AG04450 (cell line): ENCODE results near the gene EXOSC6. TPM values are rescaled to one million over a fixed set of nuclear protein-coding genes. Genes with fewer than 3 reads are reported as not detected.
"Not testable (repeated sequence)": the region's sequence is repeated elsewhere in the genome, so short reads cannot be mapped to it uniquely, and the experiment has no call there.

ENCODE experiments used
- CTCF ChIA-PET: fragments of 300-600, 350-600 bp; formaldehyde crosslinking; extraction: SDS; loops from one replicate; lab custom pipeline; 2022; ENCODE audit warnings: antibody characterized with exemption, inconsistent platforms; lab: Charles Lee
- POLR2A ChIA-PET: fragments of 350-600 bp; formaldehyde crosslinking; extraction: SDS; loops from one replicate; lab custom pipeline; 2021; ENCODE audit warnings: antibody characterized with exemption, inconsistent platforms; lab: Yijun Ruan, JAX
- DNase-seq: peaks from one replicate; pipeline ENCODE4 v3.0.0-alpha.2; 2011; ENCODE audit warnings: low read depth, low spot score
- H3K27ac ChIP-seq: one replicate; pipeline ENCODE4 v1.5.1; 2012; ENCODE audit warnings: low read depth, low read length, control low read depth
- H3K27me3 ChIP-seq: one replicate; pipeline ENCODE4 v1.6.0; 2012; ENCODE audit warnings: low read length; ENCODE audit not compliant: control insufficient read depth, insufficient read depth
- H3K4me3 ChIP-seq: 2 replicates; pipeline ENCODE4 v1.5.1; 2011; ENCODE audit warnings: mild to moderate bottlenecking, low read depth, low read length, control low read depth
- H3K9me3 ChIP-seq: 2 replicates; pipeline ENCODE4 v1.5.1; 2012; ENCODE audit warnings: low read length; ENCODE audit not compliant: control insufficient read depth, insufficient read depth
- CTCF ChIP-seq: IDR thresholded peaks from 2 replicates; pipeline ENCODE4 v1.5.1; 2011; ENCODE audit warnings: low read depth, low read length, control low read depth, inconsistent platforms
- polyA plus RNA-seq: library from polyadenylated mRNA; depleted of rRNA; stranded (reverse); fragments of >200 nt; gene quantifications from 2 replicates; pipeline ENCODE4 v1.2.3, GENCODE V29; 2011

Gene EXOSC6
- polyA plus RNA-seq, 1 experiment, result 8.5 TPM

- Histone ChIP-seq H3K27ac (no peak overlapping the region), H3K27me3 (no peaks in the 10 kb centered on the region), H3K9me3 (no peaks in the 10 kb centered on the region), H3K4me3 (no peak overlapping the region)
- ChIA-PET POLR2A (interaction anchor here (0.7 kb wide), 1 partner anchor 22 kb away, joined by 7 read pairs; no protein-coding TSS in a partner anchor), CTCF (interaction anchor here (1.3 to 2.3 kb wide), 2 partner anchors 9 to 24 kb away, joined by 7 to 10 read pairs; no protein-coding TSS in a partner anchor)
- TF ChIP-seq CTCF, result no peak
- no peak for DNase-seq
Measured at GRCh38 chr16:70276392-70276791, 24.7 kb upstream of the EXOSC6 start.

DNA sequence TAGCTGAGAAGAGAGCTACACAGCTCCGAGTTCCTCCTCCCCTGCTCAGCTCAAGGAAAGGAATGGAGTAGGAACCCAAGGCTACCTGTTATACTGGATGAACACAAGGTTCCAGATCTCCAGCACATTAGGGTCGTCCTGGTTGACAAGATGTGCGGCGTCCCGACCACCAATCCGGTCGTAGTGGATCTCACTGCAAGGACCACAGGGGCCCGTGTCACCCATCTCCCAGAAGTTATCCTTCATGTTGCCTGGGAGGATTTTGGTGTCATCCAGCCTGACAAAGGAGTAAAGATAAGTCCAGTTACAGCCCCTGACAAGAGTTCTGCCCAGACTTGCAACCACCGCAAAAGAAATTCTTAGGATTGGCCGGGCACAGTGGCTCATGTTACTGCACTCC is 20.0 kb upstream of the EXOSC6 start:
- no peak overlapping the region for H3K27ac ChIP-seq
- no peak for TF ChIP-seq CTCF
- POLR2A ChIA-PET, result no interaction called here
- CTCF ChIA-PET, result interaction anchor here (1.4 kb wide), 1 partner anchor 19 kb away, joined by 4 read pairs; no protein-coding TSS in a partner anchor
- DNase-seq, result no peak
- no peaks in the 10 kb centered on the region for H3K27me3 ChIP-seq
- no peak overlapping the region for H3K4me3 ChIP-seq
- no peaks in the 10 kb centered on the region for H3K9me3 ChIP-seq

DNA sequence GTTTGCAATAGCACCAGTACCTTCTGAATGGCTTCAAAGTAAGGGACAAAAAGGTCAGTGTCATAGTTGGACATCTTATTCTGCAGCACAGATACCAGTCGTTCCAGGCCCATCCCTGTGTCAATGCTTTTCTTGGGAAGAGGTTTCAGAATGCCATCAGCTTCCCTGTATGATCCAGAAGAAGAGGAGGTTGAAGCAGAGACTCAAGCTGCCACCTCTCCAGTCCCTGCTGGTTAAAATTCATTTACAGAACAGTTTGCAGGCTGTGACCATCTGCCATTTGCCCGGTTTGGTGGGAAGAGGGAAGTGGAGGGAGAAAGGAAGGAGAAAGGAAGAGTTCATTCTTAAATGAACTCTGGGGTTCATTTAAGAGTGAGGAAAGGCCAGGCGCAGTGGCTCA is 18.4 kb upstream of the EXOSC6 start:
- POLR2A ChIA-PET, result no interaction called here
- Histone ChIP-seq H3K4me3 (no peak overlapping the region), H3K27ac (no peak overlapping the region), H3K9me3 (no peaks in the 10 kb centered on the region), H3K27me3 (no peaks in the 10 kb centered on the region)
- DNase-seq, result no peak
- TF ChIP-seq CTCF, result no peak
- CTCF ChIA-PET, result no interaction called here

DNA sequence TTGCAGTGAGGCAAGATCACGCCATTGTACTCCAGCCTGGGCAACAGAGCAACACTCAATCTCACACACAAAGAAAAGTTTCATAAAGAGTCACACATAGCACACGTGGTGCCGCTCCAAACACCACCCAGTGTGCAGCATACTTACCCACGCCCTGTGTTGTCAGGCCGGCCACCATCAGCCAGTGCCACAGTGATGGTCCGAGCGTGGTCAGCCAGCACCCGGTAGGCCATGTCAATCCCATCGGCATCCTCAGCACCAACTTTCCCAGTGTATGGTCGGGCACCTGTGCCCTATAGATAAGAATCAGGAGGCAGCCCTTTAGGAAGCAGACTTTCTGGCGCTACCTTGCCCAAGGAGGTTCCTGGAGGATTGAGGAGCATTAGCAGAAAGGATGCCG is 17.7 kb upstream of the EXOSC6 start:
- no peak for TF ChIP-seq CTCF
- Histone ChIP-seq H3K9me3 (no peaks in the 10 kb centered on the region), H3K27ac (no peak overlapping the region), H3K4me3 (no peak overlapping the region), H3K27me3 (no peaks in the 10 kb centered on the region)
- CTCF ChIA-PET, result no interaction called here
- DNase-seq, result no peak
- POLR2A ChIA-PET, result no interaction called here

DNA sequence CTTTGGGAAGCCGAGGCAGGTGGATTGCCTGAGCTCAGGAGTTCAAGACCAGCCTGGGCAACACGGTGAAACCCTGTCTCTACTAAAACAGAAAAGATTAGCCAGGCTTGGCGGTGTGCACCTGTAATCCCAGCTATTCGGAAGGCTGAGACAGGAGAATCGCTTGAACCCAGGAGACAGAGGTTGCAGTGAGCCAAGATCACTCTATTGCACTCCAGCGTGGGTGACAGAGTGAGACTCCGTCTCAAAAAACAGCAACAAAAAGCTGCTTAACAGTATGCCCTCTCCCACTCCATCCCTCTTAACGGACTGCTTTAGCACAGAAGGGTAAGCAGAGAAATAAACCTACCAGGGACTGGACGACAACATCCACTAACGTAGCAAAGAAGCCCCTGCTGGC is 16.2 kb upstream of the EXOSC6 start:
- H3K9me3 ChIP-seq, DNase-seq, POLR2A ChIA-PET, H3K27ac ChIP-seq, H3K4me3 ChIP-seq, H3K27me3 ChIP-seq: not testable (repeated sequence)
- CTCF ChIA-PET, result interaction anchor here (0.5 to 2.8 kb wide), 9 partner anchors 10 to 146 kb away, joined by 3 to 46 read pairs (median 5); partner anchors contain the start of gene EXOSC6
